HepG2 (cell line): ENCODE results near the gene HELB. TPM values are rescaled to one million over a fixed set of nuclear protein-coding genes. Genes with fewer than 3 reads are reported as not detected.

ENCODE experiments used
- ATAC-seq: fragments of 200-7000 bp; cut with Tn5 transposase; 3 replicates; pipeline ENCODE4 v1.9.1; 2020; ENCODE audit warnings: mild to moderate bottlenecking, moderate library complexity
- BruUV-seq: library from RNA; stranded (reverse); fragments of 400-500 nt; replicated peaks from 2 replicates; lab custom pipeline; 2021; lab: Mats Ljungman, UMichigan
- CTCF ChIA-PET: fragments of 300-600 bp; formaldehyde crosslinking; extraction: SDS; loops from one replicate; lab custom pipeline; 2021; ENCODE audit warnings: low total read pairs, inconsistent platforms, low intra/inter-chr PET ratio; lab: Yijun Ruan, JAX
- POLR2A ChIA-PET: fragments of 350-600 bp; sonication (Branson Sonifier 250); formaldehyde crosslinking; loops from one replicate; lab custom pipeline; 2020; ENCODE audit warnings: antibody characterized with exemption, inconsistent platforms; lab: Yijun Ruan, JAX
- DNase-seq: peaks from one replicate; pipeline ENCODE4 v3.0.0-alpha.2; 2015; ENCODE audit warnings: low spot score
- FAIRE-seq: peaks from 3 replicates; lab custom pipeline; 2011; peaks lifted over from hg19 to GRCh38; lab: Jason Lieb, UNC
- H2AFZ ChIP-seq: one replicate; pipeline ENCODE4 v1.6.1; 2011; ENCODE audit warnings: low read length, inconsistent platforms
- H3K27ac ChIP-seq: fragments of 300-600 bp; 3 replicates; pipeline ENCODE4 v1.8.0; 2011; ENCODE audit warnings: mixed run types, mild to moderate bottlenecking, mixed read lengths, low read length, inconsistent platforms; ENCODE audit not compliant: insufficient read depth; ENCODE audit errors: extremely low read length
- H3K27me3 ChIP-seq, 2 experiments: fragments of 200-600 bp in 1 of 2; 2 replicates in 1 of 2; 3 replicates in 1 of 2; pipeline versions ENCODE4 v1.6.0 to v1.8.0; 2011; ENCODE audit warnings: low read length in 2 of 2, mild to moderate bottlenecking in 2 of 2, moderate library complexity in 2 of 2, inconsistent platforms in 1 of 2; ENCODE audit not compliant: insufficient read depth in 2 of 2, control insufficient read depth in 1 of 2
- H3K36me3 ChIP-seq, 2 experiments: fragments of 200-600 bp in 1 of 2; replicated peaks in 1 of 2; 2 replicates in 1 of 2; 3 replicates in 1 of 2; pipeline versions ENCODE4 v1.5.1 to v1.8.0; 2011; ENCODE audit warnings: low read length in 2 of 2, inconsistent platforms in 1 of 2; ENCODE audit not compliant: insufficient read depth in 2 of 2, control insufficient read depth in 1 of 2
- H3K4me1 ChIP-seq: 2 replicates; pipeline ENCODE4 v1.5.1; 2012; ENCODE audit warnings: low read length, inconsistent platforms; ENCODE audit not compliant: insufficient read depth
- H3K4me2 ChIP-seq: 2 replicates; pipeline ENCODE4 v1.6.0; 2011; ENCODE audit warnings: low read depth, low read length, inconsistent platforms
- H3K4me3 ChIP-seq, 3 experiments: fragments of 200-600 bp in 1 of 3; sonication (generic), shearing (Covaris generic) in 1 of 3; replicated peaks in 1 of 3; 2 replicates each; pipeline ENCODE4 v1.5.1; 2011 to 2016; ENCODE audit warnings: low read length in 3 of 3, inconsistent platforms in 2 of 3, low read depth in 2 of 3, mild to moderate bottlenecking in 2 of 3, control low read depth in 1 of 3, mixed read lengths in 1 of 3; ENCODE audit not compliant: insufficient read depth in 1 of 3
- H3K79me2 ChIP-seq: one replicate; pipeline ENCODE4 v1.6.1; 2011; ENCODE audit warnings: low read length, inconsistent platforms; ENCODE audit not compliant: insufficient read depth
- H3K9ac ChIP-seq: 2 replicates; pipeline ENCODE4 v1.6.0; 2011; ENCODE audit warnings: mild to moderate bottlenecking, low read depth, low read length, inconsistent platforms; ENCODE audit not compliant: insufficient read depth
- H3K9me3 ChIP-seq: 2 replicates; pipeline ENCODE4 v1.5.1; 2012; ENCODE audit warnings: mild to moderate bottlenecking, low read length
- H4K20me1 ChIP-seq: 2 replicates; pipeline ENCODE4 v1.6.0; 2011; ENCODE audit warnings: inconsistent platforms, mild to moderate bottlenecking, low read length, moderate library complexity; ENCODE audit not compliant: insufficient read depth
- ATRX ChIP-seq: sonication (generic); formaldehyde crosslinking; IDR thresholded peaks from 2 replicates; pipeline ENCODE4 v1.4.0; 2020; ENCODE audit warnings: missing genetic modification reagents, borderline replicate concordance
- DMAP1 ChIP-seq: IDR thresholded peaks from 2 replicates; pipeline ENCODE4 v1.6.1; 2016
- DR1 ChIP-seq: sonication (generic); formaldehyde crosslinking; IDR thresholded peaks from 2 replicates; pipeline ENCODE4 v1.8.0; 2021; ENCODE audit warnings: mild to moderate bottlenecking, missing genetic modification reagents, inconsistent platforms
- KDM2A ChIP-seq: sonication (generic); formaldehyde crosslinking; IDR thresholded peaks from 2 replicates; pipeline ENCODE4 v1.4.0; 2020; ENCODE audit warnings: low read depth, missing genetic modification reagents, borderline replicate concordance
- KLF16 ChIP-seq, 2 experiments: sonication (generic) in 1 of 2; formaldehyde crosslinking in 1 of 2; IDR thresholded peaks; 2 replicates each; pipeline versions ENCODE4 v1.6.1 to v1.8.0; 2016 to 2023; ENCODE audit warnings: missing genetic modification reagents in 2 of 2, missing compliant biosample characterization in 1 of 2
- PRMT3 ChIP-seq: sonication (generic); formaldehyde crosslinking; IDR thresholded peaks from 2 replicates; pipeline ENCODE4 v1.8.1; 2022; ENCODE audit warnings: low read depth, mild to moderate bottlenecking, moderate library complexity, missing genetic modification reagents, borderline replicate concordance
- TCF7L2 ChIP-seq: IDR thresholded peaks from 2 replicates; pipeline ENCODE4 v1.6.1; 2011; ENCODE audit warnings: mild to moderate bottlenecking, low read depth, low read length, moderate library complexity
- THYN1 ChIP-seq: sonication (generic); formaldehyde crosslinking; IDR thresholded peaks from 2 replicates; pipeline ENCODE4 v1.8.1; 2023; ENCODE audit warnings: low read depth, mild to moderate bottlenecking, moderate library complexity, missing genetic modification reagents, borderline replicate concordance
- USF2 ChIP-seq, 2 experiments: sonication (generic) in 1 of 2; formaldehyde crosslinking in 1 of 2; IDR thresholded peaks; 2 replicates each; pipeline versions ENCODE4 v1.5.1 to v1.6.1; 2011 to 2020; ENCODE audit warnings: borderline replicate concordance in 1 of 2, low read depth in 1 of 2, low read length in 1 of 2, mild to moderate bottlenecking in 1 of 2, missing genetic modification reagents in 1 of 2, moderate library complexity in 1 of 2
- ZBTB37 ChIP-seq: sonication (generic); formaldehyde crosslinking; IDR thresholded peaks from 2 replicates; pipeline ENCODE4 v1.4.0; 2020; ENCODE audit warnings: mild to moderate bottlenecking, missing genetic modification reagents
- ZFP41 ChIP-seq: sonication (generic); formaldehyde crosslinking; IDR thresholded peaks from 2 replicates; pipeline ENCODE4 v1.4.0; 2020; ENCODE audit warnings: mild to moderate bottlenecking, missing genetic modification reagents, borderline replicate concordance
- ZFY ChIP-seq: sonication (generic); formaldehyde crosslinking; IDR thresholded peaks from 2 replicates; pipeline ENCODE4 v1.4.0; 2020; ENCODE audit warnings: missing genetic modification reagents
- ZNF44 ChIP-seq: sonication (generic); formaldehyde crosslinking; IDR thresholded peaks from 2 replicates; pipeline ENCODE4 v1.5.1; 2020; ENCODE audit warnings: mild to moderate bottlenecking, missing genetic modification reagents
- ZNF737 ChIP-seq: sonication (generic); formaldehyde crosslinking; IDR thresholded peaks from 2 replicates; pipeline ENCODE4 v1.5.0; 2020; ENCODE audit warnings: missing genetic modification reagents, mild to moderate bottlenecking, borderline replicate concordance
- whole genome bisulfite sequencing: methylation state at CpG from one replicate; pipeline ENCODE4 v1.1.6; 2017; ENCODE audit warnings: low lambda C conversion rate; 5-methylcytosine and 5-hydroxymethylcytosine counted together
- in situ Hi-C: cut with HindIII; loops from 2 replicates; pipeline ENCODE4 v1.10.0; 2017; ENCODE audit warnings: low pct_unique_long_range_greater_than_20kb; ENCODE audit not compliant: extremely low pct_ligation_motif_present
- intact Hi-C: fragments of 100-400 bp; cut with micrococcal nuclease; formaldehyde crosslinking; loops from one replicate; pipeline ENCODE4 v1.10.0; 2022; ENCODE audit not compliant: unreplicated experiment
- polyA plus RNA-seq, 8 experiments: library from polyadenylated mRNA; depleted of rRNA in 3 of 8; stranded (reverse) in 7 of 8; unstranded in 1 of 8; fragments of >200 nt; fragmentation: Illumina TruSeq in 4 of 8; extraction: Trizol in 4 of 8; gene quantifications; 2 replicates each; pipeline versions ENCODE4 v1.2.1 to v1.2.3, GENCODE V29; 2011 to 2016; ENCODE audit warnings: low read depth in 4 of 8, missing spikeins in 1 of 8, mixed read lengths in 1 of 8; ENCODE audit not compliant: insufficient read depth in 1 of 8
- total RNA-seq, 5 experiments: library from RNA; depleted of rRNA; stranded (reverse); fragments of >200 nt; fragmentation: Illumina TruSeq; extraction: Trizol; gene quantifications; 2 replicates each; pipeline ENCODE4 v1.2.3, GENCODE V29; 2016; ENCODE audit warnings: low read depth in 1 of 5

HELB gene
- total and polyA plus RNA-seq, 2 of the 13 experiments (the other 11 are each of a cell fraction or from before 2014, with no cell fraction given): 1.7 to 3.7 TPM

GRCh38 chr12:66331016-66331415 is 28.7 kb downstream of the HELB start:
- intact Hi-C loops: no loop called here
- Histone ChIP-seq H3K9ac (no peak overlapping the region), H3K9me3 (no peaks in the 10 kb centered on the region), H3K4me2 (no peak overlapping the region), H3K36me3 (peaks cover 0 to 2% of the 10 kb centered on the region in 2 experiments; a peak in 1 of 5 replicates), H4K20me1 (no peaks in the 10 kb centered on the region), H3K27me3 (no peaks in the 10 kb centered on the region), H3K27ac (no peak overlapping the region), H3K4me3 (no peak overlapping the region), H3K4me1 (no peaks in the 10 kb centered on the region), H2AFZ (no peak overlapping the region), H3K79me2 (no peaks in the 10 kb centered on the region)
- CTCF ChIA-PET: no interaction called here
- WGBS: 90% methylated on average over 13 of the region's 13 CpGs
- no peak for FAIRE-seq
- no peak for ATAC-seq
- in situ Hi-C loops: no loop called here
- no peak for TF ChIP-seq USF2 (IDR thresholded peaks at IDR 0.05; ENCODE audit: low read depth, low read length)
- TF ChIP-seq USF2 (CRISPR knock-in tag; IDR thresholded peaks at IDR 0.05; ENCODE audit: borderline replicate concordance): no peak
- no peak for TF ChIP-seq KDM2A
- TF ChIP-seq TCF7L2: no peak
- TF ChIP-seq KLF16 (CRISPR knock-in tag; IDR thresholded peaks at IDR 0.05): no peak
- no peak for TF ChIP-seq ZNF44 (CRISPR knock-in tag)
- no peak for TF ChIP-seq ATRX
- no peak for TF ChIP-seq ZBTB37 (CRISPR knock-in tag)
- no peak for TF ChIP-seq DR1 (CRISPR knock-in tag)
- no peak for TF ChIP-seq ZFY (CRISPR knock-in tag)
- TF ChIP-seq ZNF737 (CRISPR knock-in tag): no peak
- no peak for TF ChIP-seq DMAP1 (CRISPR knock-in tag)
- TF ChIP-seq ZFP41 (CRISPR knock-in tag): no peak
- no peak for TF ChIP-seq THYN1 (CRISPR knock-in tag)
- no peak for TF ChIP-seq PRMT3 (CRISPR knock-in tag)
- POLR2A ChIA-PET: no interaction called here
- no peak for DNase-seq
- no TSS peak for BruUV-seq
